WTC11 (cell line): ENCODE results near the gene FHL1. TPM values are rescaled to one million over a fixed set of nuclear protein-coding genes. Genes with fewer than 3 reads are reported as not detected.

Experiments used
- ATAC-seq: fragments of 200-7000 bp; cut with Tn5 transposase; 2 replicates; pipeline ENCODE4 v1.10.0; 2021; ENCODE audit warnings: mild to moderate bottlenecking, moderate library complexity
- CTCF ChIA-PET: fragments of 300-600 bp; sonication (Branson Sonifier 250); formaldehyde crosslinking; loops from one replicate; lab custom pipeline; 2021; ENCODE audit warnings: antibody characterized with exemption; lab: Charles Lee
- POLR2A ChIA-PET: fragments of 350-600 bp; sonication (Branson Sonifier 250); formaldehyde crosslinking; loops from one replicate; lab custom pipeline; 2021; ENCODE audit warnings: antibody characterized with exemption; lab: Charles Lee
- DNase-seq: peaks from one replicate; pipeline ENCODE4 v3.0.0; 2021; ENCODE audit warnings: low spot score
- H3K27ac Mint-ChIP-seq: 2 replicates; pipeline ENCODE4 v1.8.0; 2021; ENCODE audit warnings: mixed read lengths
- H3K27me3 Mint-ChIP-seq: 2 replicates; pipeline ENCODE4 v1.8.0; 2021; ENCODE audit warnings: low read depth, mild to moderate bottlenecking, moderate library complexity, mixed read lengths
- H3K36me3 Mint-ChIP-seq: 2 replicates; pipeline ENCODE4 v1.8.0; 2021; ENCODE audit warnings: mixed read lengths
- H3K4me1 Mint-ChIP-seq: 2 replicates; pipeline ENCODE4 v1.8.0; 2022; ENCODE audit warnings: mixed read lengths
- H3K4me3 Mint-ChIP-seq: 2 replicates; pipeline ENCODE4 v1.8.0; 2021; ENCODE audit warnings: mild to moderate bottlenecking, moderate library complexity, mixed read lengths
- H3K9me3 Mint-ChIP-seq: 2 replicates; pipeline ENCODE4 v1.8.0; 2021; ENCODE audit warnings: mixed read lengths
- CBFB ChIP-seq: sonication (generic); formaldehyde crosslinking; IDR thresholded peaks from 2 replicates; pipeline ENCODE4 v1.8.1; 2022; ENCODE audit warnings: mild to moderate bottlenecking, low read depth, missing genetic modification reagents
- HMGA2 ChIP-seq: fragments of 250-450 bp; sonication (Bioruptor Pico); IDR thresholded peaks from 2 replicates; pipeline ENCODE4 v1.4.0; 2021; ENCODE audit warnings: mild to moderate bottlenecking, moderate library complexity
- MXD4 ChIP-seq: fragments of 250-450 bp; sonication (Bioruptor Pico); IDR thresholded peaks from 2 replicates; pipeline ENCODE4 v1.8.0; 2021; ENCODE audit warnings: mild to moderate bottlenecking, moderate library complexity, borderline replicate concordance
- NFATC4 ChIP-seq: fragments of 250-450 bp; sonication (Bioruptor Pico); IDR thresholded peaks from 2 replicates; pipeline ENCODE4 v1.9.0; 2021; ENCODE audit warnings: mild to moderate bottlenecking
- OVOL2 ChIP-seq: fragments of 250-450 bp; sonication (Bioruptor Pico); IDR thresholded peaks from 2 replicates; pipeline ENCODE4 v1.9.0; 2021; ENCODE audit warnings: mild to moderate bottlenecking, borderline replicate concordance
- SOX15 ChIP-seq: fragments of 250-450 bp; sonication (Bioruptor Pico); IDR thresholded peaks from 2 replicates; pipeline ENCODE4 v1.9.0; 2021; ENCODE audit warnings: mild to moderate bottlenecking
- TCF7 ChIP-seq: sonication (generic); formaldehyde crosslinking; IDR thresholded peaks from 2 replicates; pipeline ENCODE4 v1.8.0; 2022; ENCODE audit warnings: mild to moderate bottlenecking, low read depth, missing genetic modification reagents, moderate library complexity
- TEAD4 ChIP-seq: sonication (generic); formaldehyde crosslinking; IDR thresholded peaks from 2 replicates; pipeline ENCODE4 v1.8.0; 2022; ENCODE audit warnings: mild to moderate bottlenecking, missing genetic modification reagents
- ZNF138 ChIP-seq: sonication (generic); formaldehyde crosslinking; conservative IDR thresholded peaks from 2 replicates; pipeline ENCODE4 v1.8.1; 2022; ENCODE audit warnings: mild to moderate bottlenecking, moderate library complexity, missing genetic modification reagents
- ZNF416 ChIP-seq: fragments of 250-450 bp; sonication (Bioruptor Pico); IDR thresholded peaks from 2 replicates; pipeline ENCODE4 v1.9.0; 2021; ENCODE audit warnings: mild to moderate bottlenecking, inconsistent platforms
- ZNF423 ChIP-seq: fragments of 250-450 bp; sonication (Bioruptor Pico); IDR thresholded peaks from 2 replicates; pipeline ENCODE4 v2.1.2; 2022; ENCODE audit warnings: mild to moderate bottlenecking, moderate library complexity
- total RNA-seq: library from RNA; stranded (reverse); gene quantifications from 3 replicates; pipeline ENCODE4 v1.2.3, GENCODE V29; 2021
- TF ChIP-seq, protein P1 (sequence below): fragments of 250-450 bp; sonication (Bioruptor Pico); conservative IDR thresholded peaks from 2 replicates; pipeline ENCODE4 v1.9.0; 2021; ENCODE audit warnings: mild to moderate bottlenecking
- TF ChIP-seq, protein P2 (sequence below): sonication (generic); formaldehyde crosslinking; conservative IDR thresholded peaks from 2 replicates; pipeline ENCODE4 v1.8.1; 2023; ENCODE audit warnings: mild to moderate bottlenecking, low read depth, missing genetic modification reagents, moderate library complexity
- TF ChIP-seq, protein P3 (sequence below): sonication (generic); formaldehyde crosslinking; IDR thresholded peaks from 2 replicates; pipeline ENCODE4 v1.8.1; 2023; ENCODE audit warnings: mild to moderate bottlenecking, moderate library complexity, missing genetic modification reagents
- TF ChIP-seq, protein P4 (sequence below): sonication (generic); formaldehyde crosslinking; IDR thresholded peaks from 2 replicates; pipeline ENCODE4 v1.8.0; 2022; ENCODE audit warnings: missing genetic modification reagents
- TF ChIP-seq, protein P5 (sequence below): sonication (generic); formaldehyde crosslinking; IDR thresholded peaks from 2 replicates; pipeline ENCODE4 v1.8.0; 2022; ENCODE audit warnings: mild to moderate bottlenecking, missing genetic modification reagents
- TF ChIP-seq, protein P6 (sequence below): sonication (generic); formaldehyde crosslinking; IDR thresholded peaks from 2 replicates; pipeline ENCODE4 v1.8.1; 2022; ENCODE audit warnings: missing genetic modification reagents, borderline replicate concordance

Gene FHL1
- total RNA-seq, 1 experiment from 2014 or later = 43.5 TPM

DNA sequence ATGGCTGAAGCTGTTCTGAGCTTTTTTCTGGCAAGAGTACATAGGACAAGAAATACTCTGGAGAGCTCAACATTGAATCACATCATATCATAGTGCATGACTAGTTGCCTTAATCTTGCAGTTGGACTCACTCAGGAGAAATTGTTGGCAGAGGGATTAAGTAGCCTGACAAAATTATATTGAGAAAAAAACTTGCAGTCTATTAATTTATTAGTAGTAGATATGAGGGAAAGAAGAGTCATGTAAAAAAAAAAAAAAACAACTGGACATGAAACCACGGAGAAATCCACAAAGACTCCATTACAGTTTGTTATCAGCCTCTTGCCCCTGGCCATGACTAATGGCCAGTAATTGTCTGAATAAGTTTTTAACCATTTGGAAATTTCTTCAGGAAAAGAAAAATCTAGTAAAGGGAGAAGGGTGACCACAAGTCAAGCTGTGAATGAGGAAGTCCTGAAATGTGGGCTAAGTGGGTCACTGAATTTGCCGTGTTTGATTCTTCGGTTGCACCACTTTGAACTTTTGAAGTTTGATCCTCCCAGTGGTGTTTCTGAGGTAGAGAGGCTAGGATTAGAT, 45.6 kb downstream of the FHL1 start:
- Mint-ChIP-seq H3K4me3 (no peak overlapping the region), H3K27me3 (no peaks in the 10 kb centered on the region), H3K4me1 (0 out of 2 replicates have a peak, but pooled peaks cover under 1% of the 10 kb centered on the region), H3K27ac (no peak overlapping the region), H3K9me3 (no peaks in the 10 kb centered on the region), H3K36me3 (no peaks in the 10 kb centered on the region)
- ChIA-PET POLR2A (interaction anchor here (0.7 kb wide), 1 partner anchor 149 kb away, joined by 4 read pairs; no protein-coding TSS in a partner anchor), CTCF (no interaction called here)
- TF ChIP-seq, protein P1, sequence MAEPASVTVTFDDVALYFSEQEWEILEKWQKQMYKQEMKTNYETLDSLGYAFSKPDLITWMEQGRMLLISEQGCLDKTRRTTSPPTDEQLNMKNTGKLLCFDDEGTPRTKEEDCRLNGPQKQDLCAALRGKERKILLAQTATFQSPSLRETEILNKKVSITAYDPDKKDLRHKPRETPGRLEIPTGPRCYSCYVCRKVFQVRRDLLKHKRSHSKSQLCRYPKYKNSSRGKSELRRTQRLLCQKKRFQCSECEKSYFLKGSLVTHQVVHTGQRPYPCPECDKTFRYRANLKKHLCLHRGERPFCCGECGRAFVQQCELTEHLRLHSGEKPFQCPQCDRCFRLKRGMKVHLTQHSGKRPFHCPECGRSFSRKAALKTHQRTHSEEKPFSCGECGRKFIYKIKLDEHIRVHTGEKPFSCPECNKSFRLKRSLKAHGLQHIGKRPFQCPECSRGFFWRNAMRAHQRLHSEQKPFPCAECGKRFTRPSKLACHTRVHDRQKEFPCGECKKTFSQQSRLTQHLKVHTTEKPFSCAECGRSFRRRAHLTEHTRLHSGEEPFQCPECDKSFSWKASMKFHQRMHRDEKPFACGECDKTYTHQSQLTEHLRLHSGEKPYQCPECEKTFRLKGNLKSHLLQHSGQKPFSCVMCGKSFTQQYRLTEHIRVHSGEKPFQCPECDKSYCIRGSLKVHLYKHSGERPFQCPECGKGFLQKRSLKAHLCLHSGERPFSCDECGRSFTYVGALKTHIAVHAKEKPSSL (CRISPR knock-in tag) = no peak
- DNase-seq (no peak), ATAC-seq (no peak)

DNA sequence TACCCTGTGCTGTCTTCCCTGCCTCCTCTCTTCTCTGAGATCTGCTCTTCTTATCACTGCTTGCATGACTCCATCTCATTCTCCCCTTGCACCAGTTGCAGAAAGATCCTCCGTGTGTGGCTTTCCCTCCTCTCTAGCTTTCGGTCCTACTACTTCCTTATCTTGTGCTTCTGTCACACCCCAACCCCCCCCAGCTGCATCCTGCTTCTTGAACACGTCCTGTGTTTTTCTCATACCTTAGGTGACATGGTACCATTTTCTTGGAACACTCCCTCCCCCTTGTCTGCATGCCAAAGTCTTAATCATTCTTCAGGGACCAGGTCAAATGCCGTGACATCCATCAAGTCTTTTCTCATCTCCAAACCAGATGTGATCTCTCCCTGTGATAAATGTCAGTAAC, 46.4 kb downstream of the FHL1 start:
- POLR2A ChIA-PET = no interaction called here
- CTCF ChIA-PET = no interaction called here
- no peak overlapping the region for H3K4me3 Mint-ChIP-seq
- TF ChIP-seq, protein P1 (CRISPR knock-in tag) = no peak
- TF ChIP-seq, protein P2, sequence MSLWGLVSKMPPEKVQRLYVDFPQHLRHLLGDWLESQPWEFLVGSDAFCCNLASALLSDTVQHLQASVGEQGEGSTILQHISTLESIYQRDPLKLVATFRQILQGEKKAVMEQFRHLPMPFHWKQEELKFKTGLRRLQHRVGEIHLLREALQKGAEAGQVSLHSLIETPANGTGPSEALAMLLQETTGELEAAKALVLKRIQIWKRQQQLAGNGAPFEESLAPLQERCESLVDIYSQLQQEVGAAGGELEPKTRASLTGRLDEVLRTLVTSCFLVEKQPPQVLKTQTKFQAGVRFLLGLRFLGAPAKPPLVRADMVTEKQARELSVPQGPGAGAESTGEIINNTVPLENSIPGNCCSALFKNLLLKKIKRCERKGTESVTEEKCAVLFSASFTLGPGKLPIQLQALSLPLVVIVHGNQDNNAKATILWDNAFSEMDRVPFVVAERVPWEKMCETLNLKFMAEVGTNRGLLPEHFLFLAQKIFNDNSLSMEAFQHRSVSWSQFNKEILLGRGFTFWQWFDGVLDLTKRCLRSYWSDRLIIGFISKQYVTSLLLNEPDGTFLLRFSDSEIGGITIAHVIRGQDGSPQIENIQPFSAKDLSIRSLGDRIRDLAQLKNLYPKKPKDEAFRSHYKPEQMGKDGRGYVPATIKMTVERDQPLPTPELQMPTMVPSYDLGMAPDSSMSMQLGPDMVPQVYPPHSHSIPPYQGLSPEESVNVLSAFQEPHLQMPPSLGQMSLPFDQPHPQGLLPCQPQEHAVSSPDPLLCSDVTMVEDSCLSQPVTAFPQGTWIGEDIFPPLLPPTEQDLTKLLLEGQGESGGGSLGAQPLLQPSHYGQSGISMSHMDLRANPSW = no peak
- TF ChIP-seq ZNF423 (no peak), TEAD4 (CRISPR knock-in tag) (no peak), ZNF138 (CRISPR knock-in tag) (no peak), HMGA2 (CRISPR knock-in tag) (no peak), NFATC4 (CRISPR knock-in tag) (no peak), CBFB (CRISPR knock-in tag) (no peak), SOX15 (CRISPR knock-in tag) (no peak), OVOL2 (CRISPR knock-in tag) (no peak), TCF7 (no peak), ZNF416 (no peak), MXD4 (CRISPR knock-in tag) (no peak)
- TF ChIP-seq, protein P3, sequence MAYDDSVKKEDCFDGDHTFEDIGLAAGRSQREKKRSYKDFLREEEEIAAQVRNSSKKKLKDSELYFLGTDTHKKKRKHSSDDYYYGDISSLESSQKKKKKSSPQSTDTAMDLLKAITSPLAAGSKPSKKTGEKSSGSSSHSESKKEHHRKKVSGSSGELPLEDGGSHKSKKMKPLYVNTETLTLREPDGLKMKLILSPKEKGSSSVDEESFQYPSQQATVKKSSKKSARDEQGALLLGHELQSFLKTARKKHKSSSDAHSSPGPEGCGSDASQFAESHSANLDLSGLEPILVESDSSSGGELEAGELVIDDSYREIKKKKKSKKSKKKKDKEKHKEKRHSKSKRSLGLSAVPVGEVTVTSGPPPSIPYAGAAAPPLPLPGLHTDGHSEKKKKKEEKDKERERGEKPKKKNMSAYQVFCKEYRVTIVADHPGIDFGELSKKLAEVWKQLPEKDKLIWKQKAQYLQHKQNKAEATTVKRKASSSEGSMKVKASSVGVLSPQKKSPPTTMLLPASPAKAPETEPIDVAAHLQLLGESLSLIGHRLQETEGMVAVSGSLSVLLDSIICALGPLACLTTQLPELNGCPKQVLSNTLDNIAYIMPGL = no peak
- TF ChIP-seq, protein P4, sequence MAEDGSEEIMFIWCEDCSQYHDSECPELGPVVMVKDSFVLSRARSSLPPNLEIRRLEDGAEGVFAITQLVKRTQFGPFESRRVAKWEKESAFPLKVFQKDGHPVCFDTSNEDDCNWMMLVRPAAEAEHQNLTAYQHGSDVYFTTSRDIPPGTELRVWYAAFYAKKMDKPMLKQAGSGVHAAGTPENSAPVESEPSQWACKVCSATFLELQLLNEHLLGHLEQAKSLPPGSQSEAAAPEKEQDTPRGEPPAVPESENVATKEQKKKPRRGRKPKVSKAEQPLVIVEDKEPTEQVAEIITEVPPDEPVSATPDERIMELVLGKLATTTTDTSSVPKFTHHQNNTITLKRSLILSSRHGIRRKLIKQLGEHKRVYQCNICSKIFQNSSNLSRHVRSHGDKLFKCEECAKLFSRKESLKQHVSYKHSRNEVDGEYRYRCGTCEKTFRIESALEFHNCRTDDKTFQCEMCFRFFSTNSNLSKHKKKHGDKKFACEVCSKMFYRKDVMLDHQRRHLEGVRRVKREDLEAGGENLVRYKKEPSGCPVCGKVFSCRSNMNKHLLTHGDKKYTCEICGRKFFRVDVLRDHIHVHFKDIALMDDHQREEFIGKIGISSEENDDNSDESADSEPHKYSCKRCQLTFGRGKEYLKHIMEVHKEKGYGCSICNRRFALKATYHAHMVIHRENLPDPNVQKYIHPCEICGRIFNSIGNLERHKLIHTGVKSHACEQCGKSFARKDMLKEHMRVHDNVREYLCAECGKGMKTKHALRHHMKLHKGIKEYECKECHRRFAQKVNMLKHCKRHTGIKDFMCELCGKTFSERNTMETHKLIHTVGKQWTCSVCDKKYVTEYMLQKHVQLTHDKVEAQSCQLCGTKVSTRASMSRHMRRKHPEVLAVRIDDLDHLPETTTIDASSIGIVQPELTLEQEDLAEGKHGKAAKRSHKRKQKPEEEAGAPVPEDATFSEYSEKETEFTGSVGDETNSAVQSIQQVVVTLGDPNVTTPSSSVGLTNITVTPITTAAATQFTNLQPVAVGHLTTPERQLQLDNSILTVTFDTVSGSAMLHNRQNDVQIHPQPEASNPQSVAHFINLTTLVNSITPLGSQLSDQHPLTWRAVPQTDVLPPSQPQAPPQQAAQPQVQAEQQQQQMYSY (CRISPR knock-in tag) = no peak
- TF ChIP-seq, protein P5, sequence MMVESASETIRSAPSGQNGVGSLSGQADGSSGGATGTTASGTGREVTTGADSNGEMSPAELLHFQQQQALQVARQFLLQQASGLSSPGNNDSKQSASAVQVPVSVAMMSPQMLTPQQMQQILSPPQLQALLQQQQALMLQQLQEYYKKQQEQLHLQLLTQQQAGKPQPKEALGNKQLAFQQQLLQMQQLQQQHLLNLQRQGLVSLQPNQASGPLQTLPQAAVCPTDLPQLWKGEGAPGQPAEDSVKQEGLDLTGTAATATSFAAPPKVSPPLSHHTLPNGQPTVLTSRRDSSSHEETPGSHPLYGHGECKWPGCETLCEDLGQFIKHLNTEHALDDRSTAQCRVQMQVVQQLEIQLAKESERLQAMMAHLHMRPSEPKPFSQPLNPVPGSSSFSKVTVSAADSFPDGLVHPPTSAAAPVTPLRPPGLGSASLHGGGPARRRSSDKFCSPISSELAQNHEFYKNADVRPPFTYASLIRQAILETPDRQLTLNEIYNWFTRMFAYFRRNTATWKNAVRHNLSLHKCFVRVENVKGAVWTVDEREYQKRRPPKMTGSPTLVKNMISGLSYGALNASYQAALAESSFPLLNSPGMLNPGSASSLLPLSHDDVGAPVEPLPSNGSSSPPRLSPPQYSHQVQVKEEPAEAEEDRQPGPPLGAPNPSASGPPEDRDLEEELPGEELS = no peak
- TF ChIP-seq, protein P6, sequence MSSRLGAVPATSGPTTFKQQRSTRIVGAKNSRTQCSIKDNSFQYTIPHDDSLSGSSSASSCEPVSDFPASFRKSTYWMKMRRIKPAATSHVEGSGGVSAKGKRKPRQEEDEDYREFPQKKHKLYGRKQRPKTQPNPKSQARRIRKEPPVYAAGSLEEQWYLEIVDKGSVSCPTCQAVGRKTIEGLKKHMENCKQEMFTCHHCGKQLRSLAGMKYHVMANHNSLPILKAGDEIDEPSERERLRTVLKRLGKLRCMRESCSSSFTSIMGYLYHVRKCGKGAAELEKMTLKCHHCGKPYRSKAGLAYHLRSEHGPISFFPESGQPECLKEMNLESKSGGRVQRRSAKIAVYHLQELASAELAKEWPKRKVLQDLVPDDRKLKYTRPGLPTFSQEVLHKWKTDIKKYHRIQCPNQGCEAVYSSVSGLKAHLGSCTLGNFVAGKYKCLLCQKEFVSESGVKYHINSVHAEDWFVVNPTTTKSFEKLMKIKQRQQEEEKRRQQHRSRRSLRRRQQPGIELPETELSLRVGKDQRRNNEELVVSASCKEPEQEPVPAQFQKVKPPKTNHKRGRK (CRISPR knock-in tag) = no peak

More for the DNA sequence above, 46.4 kb downstream of the FHL1 start:
- H3K4me1 Mint-ChIP-seq = peaks cover 5% of the 10 kb centered on the region
- H3K9me3 Mint-ChIP-seq = no peaks in the 10 kb centered on the region
- no peak overlapping the region for H3K27ac Mint-ChIP-seq
- DNase-seq = no peak
- no peaks in the 10 kb centered on the region for H3K36me3 Mint-ChIP-seq
- no peaks in the 10 kb centered on the region for H3K27me3 Mint-ChIP-seq
- no peak for ATAC-seq
